CD8-positive, alpha-beta memory T cell (primary cell): ENCODE results near the gene PCDHA4. TPM values are rescaled to one million over a fixed set of nuclear protein-coding genes. Genes with fewer than 3 reads are reported as not detected.
"Not testable (repeated sequence)": the region's sequence is repeated elsewhere in the genome, so short reads cannot be mapped to it uniquely, and the experiment has no call there.

Experiments
- CTCF ChIA-PET: fragments of 350-600 bp; sonication (Branson Sonifier 250); formaldehyde crosslinking; loops from one replicate; lab custom pipeline; 2021; ENCODE audit warnings: antibody characterized with exemption; lab: Charles Lee
- POLR2A ChIA-PET: fragments of 350-600 bp; sonication (Branson Sonifier 250); formaldehyde crosslinking; loops from one replicate; lab custom pipeline; 2021; ENCODE audit warnings: antibody characterized with exemption; lab: Charles Lee
- DNase-seq, 5 donors: peaks; one replicate each; pipeline versions ENCODE4 v3.0.0 to v3.0.0-alpha.2; 2020 to 2022; ENCODE audit warnings: mixed read lengths in 1 of 5
- H3K27ac ChIP-seq: one replicate; pipeline ENCODE4 v1.7.0; 2013; ENCODE audit warnings: low read depth, mild to moderate bottlenecking, low read length, moderate library complexity
- H3K27me3 ChIP-seq: 2 replicates; pipeline ENCODE4 v1.7.0; 2013; ENCODE audit warnings: low read length, mild to moderate bottlenecking; ENCODE audit not compliant: insufficient read depth, poor library complexity, severe bottlenecking
- H3K36me3 ChIP-seq: 2 replicates; pipeline ENCODE4 v1.7.0; 2013; ENCODE audit warnings: mild to moderate bottlenecking, low read length, moderate library complexity; ENCODE audit not compliant: insufficient read depth
- H3K4me1 ChIP-seq: 2 replicates; pipeline ENCODE4 v1.7.0; 2013; ENCODE audit warnings: mild to moderate bottlenecking, low read length, moderate library complexity; ENCODE audit not compliant: insufficient read depth
- H3K4me3 ChIP-seq: 2 replicates; pipeline ENCODE4 v1.7.0; 2013; ENCODE audit warnings: mild to moderate bottlenecking, low read length
- H3K9me3 ChIP-seq: 2 replicates; pipeline ENCODE4 v1.7.0; 2013; ENCODE audit warnings: mild to moderate bottlenecking, low read length
- H3K27ac Mint-ChIP-seq, 8 donors: one replicate each; pipeline ENCODE4 v1.8.0; 2020 to 2021; ENCODE audit warnings: mixed read lengths in 8 of 8, mild to moderate bottlenecking in 6 of 8, inconsistent platforms in 3 of 8, moderate library complexity in 3 of 8
- H3K27me3 Mint-ChIP-seq, 2 donors: one replicate each; pipeline ENCODE4 v1.8.0; 2020 to 2021; ENCODE audit warnings: mixed read lengths in 2 of 2, mild to moderate bottlenecking in 1 of 2, moderate library complexity in 1 of 2
- H3K36me3 Mint-ChIP-seq, 3 donors: one replicate each; pipeline ENCODE4 v1.8.0; 2020 to 2021; ENCODE audit warnings: mixed read lengths in 3 of 3, inconsistent platforms in 1 of 3, mild to moderate bottlenecking in 1 of 3
- H3K4me1 Mint-ChIP-seq, 3 donors: one replicate each; pipeline ENCODE4 v1.8.0; 2020 to 2021; ENCODE audit warnings: mixed read lengths in 3 of 3, inconsistent platforms in 1 of 3, mild to moderate bottlenecking in 1 of 3
- H3K4me3 Mint-ChIP-seq, 7 donors: one replicate each; pipeline ENCODE4 v1.8.0; 2020 to 2021; ENCODE audit warnings: mixed read lengths in 7 of 7, mild to moderate bottlenecking in 6 of 7, moderate library complexity in 4 of 7, inconsistent platforms in 2 of 7
- H3K9me3 Mint-ChIP-seq, 5 donors: one replicate each; pipeline ENCODE4 v1.8.0; 2020 to 2022; ENCODE audit warnings: mixed read lengths in 5 of 5, mild to moderate bottlenecking in 3 of 5, moderate library complexity in 2 of 5, inconsistent platforms in 1 of 5
- polyA plus RNA-seq: library from polyadenylated mRNA; unstranded; fragments of 300-500 nt; fragmentation: Illumina TruSeq; gene quantifications from one replicate; pipeline ENCODE4 v1.2.3, GENCODE V29; 2021
- total RNA-seq, 2 experiments: library from RNA; stranded (reverse); gene quantifications; one replicate each; pipeline ENCODE4 v1.2.3, GENCODE V29; 2021

Gene PCDHA4
- total and polyA plus RNA-seq, 3 experiments from 2014 or later = not detected

GRCh38 chr5:140802781-140803271, 4.0 kb upstream of the PCDHA4 start:
- Mint-ChIP-seq H3K27me3 (peaks cover 16 to 49% of the 10 kb centered on the region in 2 donors), H3K9me3 (peaks cover 32 to 61% (median 42%) of the 10 kb centered on the region in 5 donors), H3K36me3 (peaks cover 0 to 4% (median 1%) of the 10 kb centered on the region in 3 donors), H3K4me3 (no peak overlapping the region), H3K27ac (no peak overlapping the region), H3K4me1 (no peaks in the 10 kb centered on the region)
- no peak overlapping the region for H3K4me3 ChIP-seq
- H3K4me1 ChIP-seq = no peaks in the 10 kb centered on the region
- H3K27ac ChIP-seq = no peak overlapping the region
- peaks cover 4% of the 10 kb centered on the region for H3K9me3 ChIP-seq
- ChIA-PET POLR2A (no interaction called here), CTCF (no interaction called here)
- no peak for DNase-seq
- no peaks in the 10 kb centered on the region for H3K36me3 ChIP-seq
- no peaks in the 10 kb centered on the region for H3K27me3 ChIP-seq

- H3K36me3 Mint-ChIP-seq, H3K4me1 Mint-ChIP-seq, H3K4me1 ChIP-seq, CTCF ChIA-PET, H3K27ac ChIP-seq, H3K9me3 ChIP-seq, H3K27me3 ChIP-seq, H3K4me3 ChIP-seq, H3K27ac Mint-ChIP-seq, H3K36me3 ChIP-seq, DNase-seq, H3K4me3 Mint-ChIP-seq, POLR2A ChIA-PET: not testable (repeated sequence)
- Mint-ChIP-seq H3K9me3 (peaks cover 19 to 54% (median 44%) of the 10 kb centered on the region in 5 donors), H3K27me3 (peaks cover 9 to 38% of the 10 kb centered on the region in 2 donors)
These were observed 1.5 kb downstream of the PCDHA4 start for GRCh38 chr5:140808241-140808888.

GRCh38 chr5:140808889-140809291, 2.0 kb downstream of the PCDHA4 start:
- H3K9me3 ChIP-seq = no peaks in the 10 kb centered on the region
- H3K36me3 Mint-ChIP-seq = peaks cover 0 to 1% (median 0%) of the 10 kb centered on the region in 3 donors
- DNase-seq = no peak
- no peak overlapping the region for H3K4me3 Mint-ChIP-seq
- H3K27me3 Mint-ChIP-seq = peaks cover 9 to 35% of the 10 kb centered on the region in 2 donors
- peaks cover 14 to 49% (median 38%) of the 10 kb centered on the region in 5 donors for H3K9me3 Mint-ChIP-seq
- ChIA-PET CTCF (no interaction called here), POLR2A (no interaction called here)
- H3K4me1 ChIP-seq = no peaks in the 10 kb centered on the region
- no peaks in the 10 kb centered on the region for H3K27me3 ChIP-seq
- no peak overlapping the region for H3K27ac Mint-ChIP-seq
- no peaks in the 10 kb centered on the region for H3K4me1 Mint-ChIP-seq
- no peaks in the 10 kb centered on the region for H3K36me3 ChIP-seq
- H3K27ac ChIP-seq = no peak overlapping the region
- no peak overlapping the region for H3K4me3 ChIP-seq

GRCh38 chr5:140821375-140822280, 14.8 kb downstream of the PCDHA4 start, which contains the start of gene PCDHA5:
TSS of gene PCDHA5 (plus strand) at chr5:140821613.
- no peak for DNase-seq
- POLR2A ChIA-PET = no interaction called here
- H3K4me1 ChIP-seq = no peaks in the 10 kb centered on the region
- no peaks in the 10 kb centered on the region for H3K27me3 ChIP-seq
- Mint-ChIP-seq H3K36me3 (no peaks in the 10 kb centered on the region), H3K9me3 (peaks cover 12 to 30% (median 20%) of the 10 kb centered on the region in 5 donors), H3K27me3 (peaks cover 14 to 31% of the 10 kb centered on the region in 2 donors), H3K27ac (no peak within 1 kb of the TSS), H3K4me1 (no peaks in the 10 kb centered on the region), H3K4me3 (no peak within 1 kb of the TSS)
- H3K9me3 ChIP-seq = no peaks in the 10 kb centered on the region
- no peak within 1 kb of the TSS for H3K4me3 ChIP-seq
- no peak within 1 kb of the TSS for H3K27ac ChIP-seq
- H3K36me3 ChIP-seq = no peaks in the 10 kb centered on the region
- CTCF ChIA-PET = no interaction called here

- DNase-seq = no peak
- Histone ChIP-seq H3K36me3 (no peaks in the 10 kb centered on the region), H3K27me3 (no peaks in the 10 kb centered on the region), H3K27ac (no peak overlapping the region), H3K4me1 (no peaks in the 10 kb centered on the region), H3K9me3 (no peaks in the 10 kb centered on the region), H3K4me3 (no peak overlapping the region)
- no peak overlapping the region for H3K4me3 Mint-ChIP-seq
- H3K4me1 Mint-ChIP-seq = no peaks in the 10 kb centered on the region
- peaks cover 9 to 34% (median 23%) of the 10 kb centered on the region in 5 donors for H3K9me3 Mint-ChIP-seq
- H3K27me3 Mint-ChIP-seq = peaks cover 20 to 37% of the 10 kb centered on the region in 2 donors
- ChIA-PET CTCF (no interaction called here), POLR2A (no interaction called here)
- peaks cover 0 to 5% (median 0%) of the 10 kb centered on the region in 3 donors for H3K36me3 Mint-ChIP-seq
- H3K27ac Mint-ChIP-seq = no peak overlapping the region
These were observed 15.4 kb downstream of the PCDHA4 start for GRCh38 chr5:140822281-140822629.

- H3K4me1 Mint-ChIP-seq, H3K27me3 ChIP-seq, H3K4me3 Mint-ChIP-seq, H3K4me3 ChIP-seq, H3K36me3 ChIP-seq, H3K9me3 ChIP-seq, H3K27ac Mint-ChIP-seq, H3K27ac ChIP-seq, CTCF ChIA-PET, POLR2A ChIA-PET, DNase-seq, H3K36me3 Mint-ChIP-seq, H3K4me1 ChIP-seq: not testable (repeated sequence)
- peaks cover 13 to 27% (median 26%) of the 10 kb centered on the region in 5 donors for H3K9me3 Mint-ChIP-seq
- peaks cover 20 to 35% of the 10 kb centered on the region in 2 donors for H3K27me3 Mint-ChIP-seq
These were observed 16.1 kb downstream of the PCDHA4 start for GRCh38 chr5:140822969-140823368.

GRCh38 chr5:140823475-140823874, 16.6 kb downstream of the PCDHA4 start:
- H3K36me3 ChIP-seq = no peaks in the 10 kb centered on the region
- no peaks in the 10 kb centered on the region for H3K4me1 ChIP-seq
- H3K9me3 ChIP-seq = no peaks in the 10 kb centered on the region
- ChIA-PET CTCF (no interaction called here), POLR2A (no interaction called here)
- no peaks in the 10 kb centered on the region for H3K4me1 Mint-ChIP-seq
- H3K27ac ChIP-seq = no peak overlapping the region
- no peaks in the 10 kb centered on the region for H3K27me3 ChIP-seq
- peaks cover 0 to 8% (median 0%) of the 10 kb centered on the region in 3 donors for H3K36me3 Mint-ChIP-seq
- H3K4me3 Mint-ChIP-seq = no peak overlapping the region
- peaks cover 11 to 28% (median 27%) of the 10 kb centered on the region in 5 donors for H3K9me3 Mint-ChIP-seq
- H3K27me3 Mint-ChIP-seq = peaks cover 19 to 32% of the 10 kb centered on the region in 2 donors
- DNase-seq = no peak
- H3K4me3 ChIP-seq = no peak overlapping the region
- no peak overlapping the region for H3K27ac Mint-ChIP-seq
